HG02970 (cell line): ENCODE data around the gene MAT1A.
"Not testable (repeated sequence)": the region's sequence is repeated elsewhere in the genome, so short reads cannot be mapped to it uniquely, and the experiment has no call there.

Experiments
- ATAC-seq: cut with Tn5 transposase; IDR thresholded peaks from one replicate; pipeline ENCODE4 v1.9.1; 2021; ENCODE audit warnings: mild to moderate bottlenecking, moderate library complexity, moderate number of reproducible peaks; ENCODE audit not compliant: unreplicated experiment, low FRiP score

Gene MAT1A

DNA sequence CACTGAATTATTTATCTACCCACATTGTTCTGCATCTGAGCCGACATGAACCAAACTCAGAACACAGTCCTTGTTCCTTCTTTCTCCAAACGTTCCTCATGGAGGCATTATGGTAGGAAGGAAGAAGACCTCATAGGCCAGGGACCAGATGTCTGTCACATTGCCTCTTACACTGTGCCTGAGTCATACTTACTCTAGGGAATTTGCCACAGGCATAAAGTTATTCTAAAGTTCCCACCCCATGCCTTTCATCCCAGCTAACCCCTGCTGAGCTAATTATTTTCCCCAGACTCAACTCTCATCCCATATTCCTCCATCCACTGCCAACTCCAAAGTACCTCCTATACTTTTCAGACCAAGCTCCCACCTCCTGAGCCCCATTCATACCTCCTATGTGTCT, 21.2 kb downstream of the MAT1A start:
- no peak for ATAC-seq

DNA sequence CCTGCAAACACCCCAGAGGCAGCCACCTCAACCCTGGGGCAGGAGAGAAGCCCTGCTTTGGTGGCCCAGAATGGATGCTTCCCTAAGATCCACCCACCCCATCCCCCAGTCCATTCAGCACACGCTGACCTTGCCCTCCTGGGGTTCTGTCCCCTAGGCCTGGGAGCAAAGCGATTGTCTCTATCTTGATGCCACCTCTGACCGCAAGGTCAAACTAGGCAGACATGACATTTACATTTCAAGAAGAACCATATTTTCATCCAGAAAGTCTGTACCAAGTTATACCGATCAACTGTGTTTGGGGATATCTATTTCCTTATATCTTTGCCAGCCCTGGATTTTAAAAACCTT, 23.0 kb downstream of the MAT1A start:
- ATAC-seq = no peak

DNA sequence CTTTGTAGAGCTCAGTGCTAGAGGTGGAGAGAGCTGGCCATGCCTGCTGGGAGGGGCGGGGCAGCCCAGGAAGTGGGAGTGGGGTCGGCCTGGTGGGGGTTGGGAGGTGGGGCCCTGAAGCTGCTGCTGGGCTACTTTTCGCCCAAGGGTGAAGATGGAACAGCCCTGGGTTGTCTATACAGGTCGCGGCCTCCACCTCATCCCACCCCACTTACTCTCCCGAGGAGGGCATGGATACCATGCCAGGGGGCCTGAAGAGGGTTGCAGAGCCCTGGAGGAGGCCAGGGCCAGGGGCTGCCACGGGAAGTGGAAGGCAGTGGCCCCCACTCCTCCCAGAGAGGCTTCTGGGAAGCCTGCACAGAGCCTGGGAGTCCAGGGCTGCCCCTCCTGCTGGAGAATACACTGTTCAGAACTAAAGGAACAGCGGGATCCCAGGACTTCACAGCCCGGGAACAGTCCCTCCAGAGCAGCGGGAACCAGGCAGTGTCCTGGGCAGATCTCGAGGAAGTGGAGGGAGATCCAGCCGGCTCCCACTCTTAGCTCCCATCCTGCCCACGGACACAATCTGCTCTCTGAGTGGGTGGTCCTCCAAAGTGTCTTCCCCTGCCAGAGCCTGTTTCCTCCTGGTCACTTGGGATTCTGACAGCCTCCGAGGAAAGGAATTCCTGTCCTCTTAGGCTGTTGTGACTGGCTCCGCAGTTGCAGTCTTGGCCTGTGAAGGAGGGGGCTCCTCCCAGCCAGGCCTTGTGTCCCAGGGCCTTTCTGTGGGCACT, 23.5 kb downstream of the MAT1A start:
- no peak for ATAC-seq

DNA sequence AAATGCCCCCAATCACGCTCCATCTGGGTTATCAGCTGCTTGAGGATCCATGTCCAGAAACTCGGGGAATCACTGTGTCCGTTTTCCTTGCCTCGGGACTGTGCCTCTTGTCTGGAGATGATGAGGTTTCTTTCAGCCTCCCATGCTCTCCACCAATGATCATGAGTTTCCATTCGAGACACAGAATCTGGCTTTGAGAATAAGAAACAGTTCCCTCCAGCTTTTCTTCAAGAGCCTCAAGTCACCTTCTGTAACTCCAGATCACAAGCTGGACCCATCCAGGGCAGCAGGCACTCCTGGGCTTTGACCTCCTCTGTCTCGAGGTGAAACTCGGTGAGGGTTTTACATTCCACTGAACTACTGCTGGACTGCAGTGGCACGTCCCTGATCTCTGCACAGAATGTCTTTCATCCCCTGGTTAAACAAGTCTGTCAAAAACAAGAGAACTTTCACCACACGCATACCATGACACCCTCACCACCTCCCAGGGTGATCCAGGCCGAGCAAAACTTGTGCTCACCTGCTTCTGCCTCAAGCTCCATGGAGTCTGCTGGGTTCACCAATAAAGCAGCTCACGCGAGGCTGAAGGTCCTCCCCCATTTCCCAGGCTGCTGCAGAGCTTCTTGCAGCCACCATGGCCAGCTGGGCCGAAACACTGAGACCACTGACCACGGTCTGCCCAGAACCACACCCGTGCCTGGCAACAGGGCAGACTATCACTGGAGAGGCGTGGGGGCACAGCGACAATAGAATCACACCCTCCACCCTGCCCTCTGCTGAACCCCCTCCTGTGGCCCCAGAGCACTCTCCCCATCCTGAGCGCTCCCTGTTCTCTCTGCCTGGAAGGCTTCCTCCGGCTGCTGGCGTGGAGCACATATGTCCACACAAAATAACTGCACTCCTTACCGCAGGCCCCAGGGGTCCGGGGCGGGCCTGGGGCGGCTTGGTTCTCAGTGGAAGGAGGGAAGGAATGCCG, 25.1 kb downstream of the MAT1A start:
- ATAC-seq = no peak

DNA sequence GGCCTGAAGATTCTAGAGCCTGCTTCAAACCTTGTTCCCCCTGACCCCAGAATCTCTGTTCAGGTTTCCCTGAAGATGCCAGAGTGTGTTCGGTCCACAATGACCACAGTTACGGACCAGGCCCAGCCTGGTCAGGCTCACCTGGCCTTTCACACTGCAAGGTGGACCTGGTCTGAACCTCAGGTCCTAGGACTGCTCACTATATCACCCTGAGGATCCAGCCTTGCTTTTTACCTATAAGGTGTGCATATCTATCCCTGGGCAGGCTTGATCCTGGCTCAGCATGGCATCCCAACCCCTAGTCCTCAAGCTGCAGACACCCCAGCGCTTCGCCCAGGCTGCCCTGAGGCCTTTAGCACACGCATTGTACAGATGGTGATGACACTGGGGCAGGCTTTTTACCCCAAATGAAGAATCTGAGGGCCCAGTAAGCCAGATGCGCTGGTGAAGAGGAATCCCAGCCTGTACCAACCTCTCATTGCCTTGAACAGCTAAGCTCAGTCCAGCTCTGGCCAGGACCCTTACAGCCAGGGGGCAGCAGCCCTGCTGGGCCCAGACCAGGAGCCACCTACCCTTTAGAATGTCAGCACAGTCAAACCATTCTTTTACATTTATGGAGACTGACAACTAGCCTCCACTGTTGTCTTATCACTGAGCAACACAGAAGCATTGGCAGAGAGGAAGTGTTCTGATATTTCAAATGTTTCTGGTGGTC, 28.0 kb downstream of the MAT1A start:
- no peak for ATAC-seq

DNA sequence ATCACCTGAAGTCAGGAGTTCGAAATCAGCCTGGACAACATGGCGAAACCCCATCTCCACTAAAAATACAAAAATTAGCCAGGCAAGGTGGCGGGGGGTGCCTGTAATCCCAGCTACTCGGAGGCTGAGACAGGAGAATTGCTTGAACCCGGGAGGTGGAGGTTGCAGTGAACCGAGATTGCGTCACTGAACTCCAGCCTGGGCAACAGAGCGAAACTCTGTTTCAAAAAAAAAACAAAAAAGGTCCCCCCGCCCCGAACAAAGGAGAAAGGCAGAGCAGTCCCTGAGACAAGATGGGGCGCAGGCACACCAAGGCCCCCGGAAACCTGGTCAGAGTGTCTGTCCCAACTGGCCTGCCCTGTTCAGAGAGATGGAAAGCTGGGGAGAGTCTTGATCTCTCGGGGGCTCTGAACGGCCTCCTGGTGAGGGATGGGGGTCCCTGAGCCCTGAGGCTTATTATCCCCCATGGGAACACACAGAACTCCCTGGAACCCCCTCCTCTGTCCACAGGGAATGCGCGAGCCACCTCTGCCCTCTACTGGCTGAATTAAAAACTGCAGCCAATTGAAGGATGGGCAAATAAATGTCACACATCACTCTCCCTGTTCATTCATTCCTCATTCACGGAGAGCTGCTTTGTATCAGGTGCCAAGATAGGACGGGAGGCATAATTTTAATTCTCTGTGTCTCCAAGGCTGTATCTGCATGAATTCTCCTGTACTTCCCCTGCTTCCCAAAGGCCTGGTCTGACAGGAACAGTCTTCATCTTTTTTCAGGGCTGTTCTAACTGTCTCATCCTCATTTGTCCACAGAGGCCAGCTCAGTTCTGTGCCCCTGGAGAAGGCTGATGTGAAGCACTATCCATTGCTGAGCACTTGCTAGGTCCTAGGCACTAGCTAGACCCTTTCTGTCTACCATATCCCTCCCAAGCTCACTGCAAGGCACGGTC, 28.9 kb downstream of the MAT1A start:
- ATAC-seq = no peak

DNA sequence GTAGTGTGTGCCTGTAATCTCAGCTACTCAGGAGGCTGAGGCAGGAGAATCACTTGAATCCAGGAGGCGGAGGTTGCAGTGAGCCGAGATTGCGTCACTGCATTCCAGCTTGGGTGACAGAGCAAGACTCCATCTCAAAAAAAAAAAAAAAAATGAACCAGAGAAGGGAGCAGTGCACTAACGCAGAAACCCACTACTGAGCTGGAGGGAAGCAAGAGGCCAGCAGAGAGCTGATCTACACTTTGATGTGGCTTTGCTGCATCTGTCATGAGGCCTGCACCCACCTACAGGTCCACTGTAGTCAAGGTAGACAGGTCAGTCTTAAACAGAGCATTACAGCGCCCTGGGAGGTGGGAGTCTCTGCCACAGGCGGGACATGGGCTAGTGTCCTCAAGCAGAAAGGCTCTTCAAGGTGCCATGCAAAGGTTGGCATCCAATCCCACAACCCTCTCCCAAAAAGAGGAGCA, 30.0 kb downstream of the MAT1A start:
- ATAC-seq = no peak

DNA sequence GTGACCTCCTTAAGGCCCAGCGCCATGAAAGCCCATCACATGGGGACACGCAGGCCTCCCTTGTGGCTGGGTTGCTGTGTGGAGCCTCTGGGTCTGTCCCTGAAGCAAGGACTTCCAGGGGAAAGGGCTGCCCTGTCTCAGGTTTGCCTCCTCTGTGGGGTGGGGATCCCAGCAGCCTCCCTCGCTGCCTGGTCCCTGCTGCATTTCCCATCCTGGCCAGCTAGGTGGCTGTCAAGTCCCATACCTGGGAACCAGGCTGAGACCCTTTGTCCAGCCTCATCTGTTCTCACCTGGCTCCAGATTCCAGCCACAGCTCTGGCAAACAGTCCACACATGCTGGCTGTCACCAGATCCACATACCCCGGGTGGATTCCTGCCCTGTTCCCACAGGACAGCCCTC, 32.7 kb downstream of the MAT1A start:
- not testable (repeated sequence) for ATAC-seq

DNA sequence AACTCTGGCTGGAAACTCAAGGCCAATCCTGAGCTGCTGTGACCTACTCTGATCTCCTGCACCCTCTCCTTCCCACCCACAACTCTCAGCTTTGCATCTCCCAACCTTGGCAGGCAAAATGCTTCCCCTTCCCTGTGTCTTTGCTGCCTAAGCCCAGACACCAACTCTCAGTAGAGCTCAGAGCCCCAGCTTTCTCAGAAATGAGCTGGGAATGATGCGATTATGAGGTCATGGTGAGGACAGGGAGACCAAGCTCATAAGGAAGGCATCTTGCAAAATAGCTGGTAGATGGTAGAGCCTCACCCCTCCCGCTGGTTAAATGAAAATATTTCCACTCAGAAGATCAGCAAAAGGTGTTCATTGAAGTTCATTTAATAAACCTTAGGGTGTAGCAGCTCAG, 34.7 kb downstream of the MAT1A start:
- ATAC-seq = not testable (repeated sequence)

DNA sequence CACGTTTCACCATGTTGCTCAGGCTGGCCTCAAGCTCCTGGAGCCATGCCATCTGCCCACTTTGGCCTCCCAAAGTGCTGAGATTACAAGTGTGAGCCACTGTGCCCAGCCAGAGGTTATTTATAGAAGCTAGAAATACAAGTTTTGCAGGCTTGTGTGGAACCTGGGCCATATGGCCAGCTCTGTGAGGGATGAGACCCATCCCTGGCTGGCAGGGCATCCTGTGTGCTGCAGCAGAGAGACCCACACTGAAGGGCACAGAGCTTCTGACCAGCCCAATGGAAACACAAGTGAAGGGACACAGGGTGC, 35.5 kb downstream of the MAT1A start:
- ATAC-seq = not testable (repeated sequence)

DNA sequence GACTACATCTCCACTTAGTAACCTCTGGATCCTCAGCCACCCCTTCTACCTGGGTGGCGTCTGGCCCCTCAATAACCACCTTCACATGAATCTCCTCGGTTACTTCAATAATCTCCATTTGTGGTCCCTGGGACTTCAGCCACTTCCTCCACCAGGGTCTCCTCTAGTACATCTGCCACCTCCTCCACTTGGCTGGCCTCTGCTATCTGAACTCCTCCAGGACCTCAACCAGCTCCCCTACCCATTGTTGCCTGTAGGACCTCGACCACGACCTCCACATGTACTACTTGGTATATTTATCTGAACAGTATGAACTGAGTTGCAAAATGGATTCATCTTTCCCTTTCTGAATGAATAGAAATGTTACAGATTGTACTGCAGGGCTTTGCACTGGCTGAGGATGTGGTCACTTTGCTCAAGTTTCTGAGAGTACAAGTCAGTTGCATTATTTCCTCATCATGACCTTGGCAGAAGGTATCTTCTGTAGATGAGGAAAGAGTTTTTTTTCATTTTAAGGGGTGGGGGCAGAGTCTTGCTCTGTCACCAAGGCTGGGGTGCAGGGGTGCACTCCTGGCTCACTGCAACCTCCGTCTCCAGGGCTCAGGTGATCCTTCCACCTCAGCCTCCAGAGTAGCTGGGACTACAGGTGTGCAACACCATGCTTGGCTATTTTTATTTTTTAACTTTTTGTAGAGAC, 36.0 kb downstream of the MAT1A start:
- no peak for ATAC-seq

DNA sequence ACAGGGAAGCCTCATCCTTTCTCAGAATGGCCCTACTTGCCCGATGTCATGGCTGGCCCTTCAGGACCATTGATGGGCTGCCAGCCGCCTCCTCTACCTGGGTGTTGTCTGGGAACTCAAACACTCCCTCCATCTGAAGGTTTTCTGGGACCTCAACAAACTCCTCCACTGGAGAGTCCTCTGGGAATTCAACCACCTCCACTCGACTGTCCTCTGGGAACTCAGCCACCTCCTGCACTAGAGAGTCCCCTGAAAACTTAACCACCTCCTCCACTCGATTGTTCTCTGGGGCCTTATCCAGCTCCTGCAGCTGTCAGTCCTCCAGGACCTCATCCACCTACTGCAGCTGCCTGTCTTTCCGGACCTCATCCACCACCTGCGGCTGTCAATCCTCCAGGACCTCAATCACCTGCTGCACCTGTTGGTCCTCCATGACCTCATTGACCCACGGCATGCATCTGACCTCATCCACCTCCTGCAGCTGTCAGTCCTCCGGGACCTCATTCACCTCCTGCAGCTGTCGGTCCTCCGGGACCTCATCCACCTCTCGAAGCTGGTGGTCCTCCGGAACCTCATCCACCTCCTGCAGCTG, 37.1 kb downstream of the MAT1A start:
- no peak for ATAC-seq

DNA sequence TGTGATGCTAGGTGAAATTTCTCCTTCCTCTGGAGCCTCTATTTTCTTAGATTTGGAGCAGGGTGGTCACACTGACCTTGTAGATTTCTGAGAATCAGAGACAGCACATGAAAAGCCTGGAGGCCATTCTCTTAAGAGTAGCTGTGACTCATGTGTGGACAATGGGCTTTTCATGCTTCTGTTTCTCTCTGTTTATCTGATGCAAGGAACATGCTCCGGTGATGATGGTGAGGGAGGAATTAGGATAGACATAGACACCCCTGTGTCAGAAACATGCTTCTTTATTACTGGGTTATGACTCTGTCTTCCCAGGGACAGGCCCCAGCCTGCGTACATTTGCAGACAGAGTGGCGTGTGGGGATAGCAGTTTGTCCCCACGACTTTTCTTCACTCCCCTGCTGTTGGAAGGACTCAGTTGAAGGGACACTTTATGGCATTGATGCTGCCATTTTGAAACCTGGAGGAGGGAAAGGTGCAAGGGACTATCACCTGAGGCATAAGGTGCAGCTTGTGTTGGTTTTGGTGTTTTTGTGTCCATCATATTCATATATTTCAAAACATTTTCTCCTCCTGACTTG, 37.7 kb downstream of the MAT1A start:
- not testable (repeated sequence) for ATAC-seq

DNA sequence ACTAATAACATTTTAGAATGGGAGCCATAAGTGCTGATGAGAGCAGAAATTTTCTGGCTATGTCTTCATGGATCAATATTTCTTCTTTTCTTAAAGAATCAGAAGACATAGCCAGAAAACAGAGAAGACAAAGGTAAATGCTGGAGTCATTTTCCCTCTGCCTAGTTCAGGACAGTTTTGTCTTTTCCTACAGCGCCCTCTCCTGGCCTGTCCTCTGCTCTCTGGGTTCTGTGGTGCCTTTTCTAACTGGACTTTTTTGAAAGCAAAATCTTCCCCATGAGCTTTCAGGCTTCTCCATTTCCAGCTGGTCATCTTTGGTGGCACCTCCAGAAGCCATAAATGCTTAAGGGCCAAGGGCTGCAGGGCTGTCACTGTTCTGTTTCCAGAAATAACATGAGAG, 39.1 kb downstream of the MAT1A start:
- not testable (repeated sequence) for ATAC-seq

DNA sequence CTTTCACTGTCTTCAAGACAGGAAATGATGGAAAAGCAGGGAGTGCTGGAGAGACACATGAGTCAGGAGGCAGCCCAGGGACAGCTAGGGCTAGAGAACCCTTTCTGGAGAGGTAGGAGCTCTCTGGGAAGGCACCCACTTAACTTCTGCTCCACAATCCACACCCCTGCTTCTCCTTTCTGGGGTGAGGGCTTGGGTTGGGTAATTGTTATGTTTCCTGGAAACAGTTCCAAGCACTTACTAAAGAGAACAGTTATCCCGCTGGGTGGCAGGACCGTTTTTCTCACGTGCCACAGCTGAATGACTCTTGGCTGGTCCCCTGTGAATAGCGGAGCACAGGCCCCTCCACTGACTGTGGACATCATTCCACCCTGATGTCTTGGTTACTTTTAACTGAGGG, 39.6 kb downstream of the MAT1A start:
- ATAC-seq = not testable (repeated sequence)

DNA sequence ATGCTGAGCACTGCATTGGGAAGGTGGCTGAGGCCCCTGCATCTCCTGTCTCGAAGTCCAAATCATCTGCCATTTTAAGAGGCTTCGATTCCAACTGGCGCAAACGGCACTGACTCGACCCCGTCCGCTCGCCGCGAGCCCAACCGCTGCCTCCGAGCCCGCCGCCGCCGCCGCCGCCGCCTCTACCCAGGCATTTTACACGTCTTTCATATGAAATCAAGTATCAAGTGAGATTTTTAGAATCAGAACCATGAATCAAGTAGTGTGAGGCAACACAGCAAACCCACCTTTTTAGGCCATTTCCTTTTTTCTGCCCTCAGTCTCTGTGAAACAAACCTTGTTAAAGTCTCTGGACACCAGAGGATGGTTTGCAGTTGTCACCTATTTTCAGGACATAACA, 41.8 kb downstream of the MAT1A start:
- not testable (repeated sequence) for ATAC-seq

DNA sequence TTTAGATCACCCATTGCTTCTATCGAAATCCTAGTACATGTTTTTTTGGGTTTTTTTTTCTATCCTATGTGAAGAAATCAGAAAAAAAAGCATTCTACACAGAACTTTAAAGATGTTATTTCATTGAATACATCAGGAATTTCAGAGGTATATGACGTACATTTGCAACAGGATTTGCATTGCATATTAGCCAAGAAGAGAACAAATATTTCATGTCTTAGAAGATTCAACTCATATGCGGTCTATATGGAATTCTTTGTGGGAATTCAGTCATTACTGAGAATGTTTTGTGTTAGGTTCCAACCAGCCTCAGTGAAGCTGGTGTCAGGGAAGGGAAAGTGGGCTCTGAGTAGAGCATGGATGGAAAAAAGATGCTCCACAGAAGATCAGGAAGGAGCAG, 45.1 kb downstream of the MAT1A start:
- ATAC-seq = not testable (repeated sequence)

DNA sequence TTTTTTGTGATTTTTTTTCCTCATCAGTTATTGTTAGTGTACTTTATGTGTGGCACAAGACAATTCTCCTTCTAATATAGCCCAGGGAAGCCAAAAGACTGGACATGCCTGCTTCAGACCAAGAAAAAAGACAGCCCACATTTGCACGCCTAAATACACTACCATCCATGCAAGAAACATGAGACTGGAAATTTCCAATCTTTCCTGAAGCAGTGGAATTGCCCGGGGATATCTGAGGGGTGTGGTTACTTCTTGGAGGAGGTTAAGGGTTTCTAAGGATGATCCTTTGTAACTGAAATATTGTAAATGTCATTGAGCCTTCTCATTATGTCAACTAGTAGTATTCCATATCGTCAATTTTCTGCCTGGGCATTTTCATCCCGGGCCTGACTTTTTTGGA, 47.1 kb downstream of the MAT1A start:
- ATAC-seq = not testable (repeated sequence)

DNA sequence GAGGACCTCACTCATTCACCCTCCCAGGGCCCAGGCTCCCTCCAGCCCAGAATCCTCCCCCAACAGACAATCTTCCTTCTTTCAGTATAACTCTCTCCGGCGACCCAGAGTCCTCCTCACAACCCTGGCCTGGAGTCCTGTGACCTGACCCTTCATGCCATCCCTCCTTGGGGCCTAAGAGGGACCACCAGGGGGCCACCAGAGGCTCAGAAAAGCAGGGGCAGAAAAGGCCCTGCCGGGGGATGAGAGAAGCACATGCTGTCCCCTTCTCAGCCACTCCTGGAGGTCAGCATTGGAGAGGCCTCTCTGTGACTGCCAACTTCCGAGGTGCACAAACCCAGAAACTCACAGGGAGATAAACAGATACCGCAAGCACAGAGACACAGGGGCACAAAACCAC, 53.0 kb downstream of the MAT1A start:
- ATAC-seq = not testable (repeated sequence)
